Mesenchymal stem cell (in vitro differentiated cells and primary cell): ENCODE data around the gene PTPRD.
A peak's percentile ranks its signal among the peaks of the same experiment; 100 is the strongest.

ENCODE experiments used
- DNase-seq: peaks from one replicate; pipeline ENCODE4 v3.0.0-alpha.2; 2013
- H2AFZ ChIP-seq: one replicate; pipeline ENCODE4 v1.6.1; 2013; ENCODE audit warnings: low read depth, mild to moderate bottlenecking, control low read depth, inconsistent platforms, low read length, moderate library complexity
- H2AK5ac ChIP-seq: 2 replicates; pipeline ENCODE4 v1.6.1; 2013; ENCODE audit warnings: low read length, moderate library complexity, mild to moderate bottlenecking, inconsistent platforms; ENCODE audit not compliant: severe bottlenecking
- H2BK120ac ChIP-seq: one replicate; pipeline ENCODE4 v1.6.1; 2013; ENCODE audit warnings: low read depth, mild to moderate bottlenecking, inconsistent platforms, low read length, moderate library complexity
- H2BK12ac ChIP-seq, 2 experiments: one replicate each; pipeline ENCODE4 v1.6.1; 2013; ENCODE audit warnings: inconsistent platforms in 2 of 2, low read length in 2 of 2, mild to moderate bottlenecking in 2 of 2, moderate library complexity in 2 of 2, control low read depth in 1 of 2
- H2BK15ac ChIP-seq: one replicate; pipeline ENCODE4 v1.6.1; 2013; ENCODE audit warnings: mild to moderate bottlenecking, low read depth, inconsistent platforms; ENCODE audit not compliant: poor library complexity, severe bottlenecking
- H2BK5ac ChIP-seq: 2 replicates; pipeline ENCODE4 v1.6.1; 2013; ENCODE audit warnings: low read depth, mild to moderate bottlenecking, low read length, control low read depth, inconsistent platforms; ENCODE audit not compliant: poor library complexity, severe bottlenecking
- H3K14ac ChIP-seq, 2 experiments: one replicate each; pipeline ENCODE4 v1.6.1; 2013; ENCODE audit warnings: inconsistent platforms in 2 of 2, low read length in 2 of 2, control low read depth in 1 of 2, mild to moderate bottlenecking in 1 of 2, moderate library complexity in 1 of 2
- H3K18ac ChIP-seq, 2 experiments: one replicate each; pipeline ENCODE4 v1.6.1; 2013; ENCODE audit warnings: inconsistent platforms in 2 of 2, low read length in 2 of 2, control low read depth in 1 of 2, low read depth in 1 of 2, mild to moderate bottlenecking in 1 of 2
- H3K23ac ChIP-seq, 2 experiments: one replicate each; pipeline ENCODE4 v1.6.1; 2013; ENCODE audit warnings: inconsistent platforms in 2 of 2, low read length in 2 of 2, mild to moderate bottlenecking in 2 of 2, moderate library complexity in 2 of 2, control low read depth in 1 of 2
- H3K27ac ChIP-seq: 2 replicates; pipeline ENCODE4 v1.5.1; 2013; ENCODE audit warnings: mild to moderate bottlenecking, moderate library complexity, low read length, control low read depth, inconsistent platforms; ENCODE audit not compliant: poor library complexity, severe bottlenecking
- H3K27me3 ChIP-seq, 2 experiments: 2 replicates each; pipeline versions ENCODE4 v1.6.1 to v1.7.0; 2013; ENCODE audit warnings: low read length in 2 of 2, mild to moderate bottlenecking in 2 of 2, moderate library complexity in 2 of 2, control low read depth in 1 of 2, inconsistent platforms in 1 of 2; ENCODE audit not compliant: control insufficient read depth in 1 of 2, insufficient read depth in 1 of 2
- H3K36me3 ChIP-seq, 2 experiments: 2 replicates each; pipeline versions ENCODE4 v1.6.1 to v1.7.0; 2013; ENCODE audit warnings: low read length in 2 of 2, control low read depth in 1 of 2, inconsistent platforms in 1 of 2, low read depth in 1 of 2, mild to moderate bottlenecking in 1 of 2; ENCODE audit not compliant: insufficient read depth in 2 of 2, control insufficient read depth in 1 of 2
- H3K4ac ChIP-seq, 2 experiments: one replicate each; pipeline ENCODE4 v1.6.1; 2013; ENCODE audit warnings: inconsistent platforms in 2 of 2, low read length in 2 of 2, mild to moderate bottlenecking in 2 of 2, moderate library complexity in 2 of 2, control low read depth in 1 of 2, low read depth in 1 of 2
- H3K4me1 ChIP-seq: 2 replicates; pipeline ENCODE4 v1.6.1; 2013; ENCODE audit warnings: low read depth, low read length, control low read depth; ENCODE audit not compliant: control insufficient read depth, insufficient read depth
- H3K4me2 ChIP-seq: 2 replicates; pipeline ENCODE4 v1.6.1; 2013; ENCODE audit warnings: low read length, mild to moderate bottlenecking, inconsistent platforms; ENCODE audit not compliant: poor library complexity, severe bottlenecking
- H3K4me3 ChIP-seq, 2 experiments: 2 replicates each; pipeline versions ENCODE4 v1.5.1 to v1.7.0; 2013; ENCODE audit warnings: low read length in 2 of 2, mild to moderate bottlenecking in 2 of 2, control low read depth in 1 of 2, low read depth in 1 of 2; ENCODE audit not compliant: insufficient read depth in 1 of 2
- H3K79me1 ChIP-seq: replicated peaks from 2 replicates; pipeline ENCODE4 v1.6.1; 2013; ENCODE audit warnings: mild to moderate bottlenecking, control low read depth, low read length, inconsistent platforms; ENCODE audit not compliant: poor library complexity, severe bottlenecking
- H3K9ac ChIP-seq: 2 replicates; pipeline ENCODE4 v1.7.0; 2013; ENCODE audit warnings: mild to moderate bottlenecking, low read length, moderate library complexity
- H3K9me3 ChIP-seq: 2 replicates; pipeline ENCODE4 v1.7.0; 2013; ENCODE audit warnings: mild to moderate bottlenecking, low read length; ENCODE audit not compliant: control insufficient read depth
- H4K8ac ChIP-seq: one replicate; pipeline ENCODE4 v1.6.1; 2013; ENCODE audit warnings: inconsistent platforms, mild to moderate bottlenecking, low read length, moderate library complexity
- H4K91ac ChIP-seq: one replicate; pipeline ENCODE4 v1.6.1; 2013; ENCODE audit warnings: mild to moderate bottlenecking, low read length, inconsistent platforms
- WGBS: methylation state at CpG from one replicate; pipeline ENCODE4 v1.1.7; 2013; ENCODE audit warnings: mixed read lengths; 5-methylcytosine and 5-hydroxymethylcytosine counted together

PTPRD gene

DNA sequence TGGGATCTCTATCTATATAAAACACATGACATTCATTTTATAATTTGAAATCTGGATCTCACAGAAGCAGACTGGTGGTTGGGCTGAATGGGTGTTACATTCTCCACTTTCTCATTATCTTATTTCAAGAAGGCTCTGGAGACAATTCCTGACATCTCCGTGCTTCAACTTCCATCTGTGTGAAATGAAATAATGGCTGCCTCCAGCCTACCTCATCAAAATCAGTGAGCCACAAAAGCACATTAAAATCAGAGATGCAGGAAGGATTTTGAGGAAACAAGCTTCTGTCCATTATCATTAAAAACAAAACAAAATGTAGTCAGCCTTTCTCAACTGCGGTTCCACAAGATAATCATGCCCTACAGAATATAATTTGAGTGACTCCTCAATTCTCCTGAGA, 1854.9 kb downstream of the PTPRD start:
- no peaks in the 10 kb centered on the region for H3K36me3 ChIP-seq

GRCh38 chr9:8754751-8755150, 1858.1 kb downstream of the PTPRD start:
- Histone ChIP-seq H3K18ac (no peak overlapping the region), H2BK12ac (no peak overlapping the region), H3K4me1 (peaks cover 2% of the 10 kb centered on the region), H2BK5ac (no peak overlapping the region), H3K9ac (no peak overlapping the region), H3K27me3 (no peaks in the 10 kb centered on the region), H4K91ac (no peak overlapping the region), H3K27ac (no peak overlapping the region), H3K9me3 (peaks cover 8% of the 10 kb centered on the region), H3K4ac (no peak overlapping the region), H2AK5ac (no peak overlapping the region), H3K4me3 (no peak overlapping the region), H4K8ac (no peak overlapping the region), H2AFZ (no peak overlapping the region), H3K36me3 (no peaks in the 10 kb centered on the region), H2BK120ac (no peak overlapping the region), H3K79me1 (peaks cover 4% of the 10 kb centered on the region), H3K23ac (no peak overlapping the region), H2BK15ac (no peak overlapping the region), H3K14ac (no peak overlapping the region), H3K4me2 (no peak overlapping the region)
- no peak for DNase-seq
- WGBS, result 93% methylated on average over 1 of the region's 1 CpG

More for the DNA sequence above, 1854.9 kb downstream of the PTPRD start:
- Histone ChIP-seq H3K27me3 (no peaks in the 10 kb centered on the region), H3K14ac (no peak overlapping the region), H3K9ac (no peak overlapping the region), H3K4ac (no peak overlapping the region), H3K18ac (no peak overlapping the region), H3K4me2 (no peak overlapping the region), H3K27ac (no peak overlapping the region), H3K4me3 (no peak overlapping the region), H3K23ac (no peak overlapping the region), H2BK12ac (no peak overlapping the region), H4K91ac (no peak overlapping the region), H2AFZ (no peak overlapping the region), H3K79me1 (peaks cover 2% of the 10 kb centered on the region), H2BK5ac (no peak overlapping the region), H2BK120ac (no peak overlapping the region), H4K8ac (no peak overlapping the region), H2AK5ac (no peak overlapping the region), H2BK15ac (no peak overlapping the region), H3K9me3 (peaks cover 8% of the 10 kb centered on the region), H3K4me1 (peaks cover 2% of the 10 kb centered on the region)
- WGBS, result 88% methylated on average over 1 of the region's 2 CpGs
- DNase-seq, result no peak

DNA sequence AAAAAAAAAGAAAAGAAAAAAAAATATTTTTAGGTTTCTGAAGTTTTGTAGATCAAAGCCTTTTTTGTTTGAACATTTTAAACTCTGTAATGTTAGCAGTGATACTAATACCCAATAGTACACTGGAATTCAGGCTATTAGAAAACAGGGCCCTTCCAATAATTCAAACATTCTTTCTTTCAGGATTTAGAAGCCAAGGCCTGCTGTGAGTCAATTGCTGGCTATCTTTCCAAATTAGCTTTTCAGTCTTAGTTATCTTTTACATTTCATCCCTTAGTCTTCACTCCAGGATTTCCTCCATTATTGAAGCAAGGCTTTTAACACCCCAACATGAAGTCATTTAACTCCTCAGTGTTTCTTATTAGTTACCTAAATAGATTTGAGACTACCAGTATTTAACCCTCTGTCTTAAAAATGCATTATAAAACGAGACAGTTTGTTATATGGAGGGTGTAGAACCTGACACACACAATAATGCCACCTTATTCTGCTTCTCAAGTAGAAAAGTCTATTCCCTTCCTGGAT, 1861.3 kb downstream of the PTPRD start:
- no peaks in the 10 kb centered on the region for H3K36me3 ChIP-seq
- H3K27ac ChIP-seq, result no peak overlapping the region
- peaks cover 11% of the 10 kb centered on the region for H3K79me1 ChIP-seq
- H3K4ac ChIP-seq, result no peak overlapping the region
- H2BK120ac ChIP-seq, result no peak overlapping the region
- WGBS, result 67% methylated on average over 1 of the region's 1 CpG
- no peak for DNase-seq
- H4K8ac ChIP-seq, result no peak overlapping the region
- H3K9ac ChIP-seq, result peak overlapping the region; percentile 47
- no peaks in the 10 kb centered on the region for H3K9me3 ChIP-seq
- H2BK5ac ChIP-seq, result no peak overlapping the region
- H3K27me3 ChIP-seq, result no peaks in the 10 kb centered on the region
- no peak overlapping the region for H3K18ac ChIP-seq
- no peak overlapping the region for H3K4me2 ChIP-seq
- no peak overlapping the region for H2BK12ac ChIP-seq
- H3K4me1 ChIP-seq, result peaks cover 2% of the 10 kb centered on the region
- no peak overlapping the region for H2BK15ac ChIP-seq
- no peak overlapping the region for H3K23ac ChIP-seq
- no peak overlapping the region for H3K4me3 ChIP-seq
- H2AFZ ChIP-seq, result no peak overlapping the region
- no peak overlapping the region for H4K91ac ChIP-seq
- no peak overlapping the region for H2AK5ac ChIP-seq
- H3K14ac ChIP-seq, result no peak overlapping the region

- H3K4me1 ChIP-seq, result peaks cover 3% of the 10 kb centered on the region
- no peak overlapping the region for H2BK15ac ChIP-seq
- H3K4me3 ChIP-seq, result peak overlapping the region in 1 of 2 experiments; percentile 10
- H3K27me3 ChIP-seq, result no peaks in the 10 kb centered on the region
- H3K9ac ChIP-seq, result peak overlapping the region; percentile 47
- 16% methylated on average over 2 of the region's 2 CpGs for WGBS
- H2BK120ac ChIP-seq, result no peak overlapping the region
- no peak overlapping the region for H2BK5ac ChIP-seq
- peak; percentile 29 for DNase-seq
- peak overlapping the region in 1 of 2 experiments; percentile 54 for H3K18ac ChIP-seq
- no peak overlapping the region for H3K23ac ChIP-seq
- H3K14ac ChIP-seq, result no peak overlapping the region
- no peak overlapping the region for H4K91ac ChIP-seq
- peaks cover 14% of the 10 kb centered on the region for H3K79me1 ChIP-seq
- no peaks in the 10 kb centered on the region for H3K36me3 ChIP-seq
- H3K27ac ChIP-seq, result no peak overlapping the region
- H2AFZ ChIP-seq, result no peak overlapping the region
- no peaks in the 10 kb centered on the region for H3K9me3 ChIP-seq
- H2AK5ac ChIP-seq, result no peak overlapping the region
- no peak overlapping the region for H3K4me2 ChIP-seq
- no peak overlapping the region for H2BK12ac ChIP-seq
- no peak overlapping the region for H4K8ac ChIP-seq
- no peak overlapping the region for H3K4ac ChIP-seq
Measured at GRCh38 chr9:8750639-8751051, 1862.2 kb downstream of the PTPRD start.
